Pericardium fibroblast (primary cell): ENCODE data around the gene TAAR2. TPM values are rescaled to one million over a fixed set of nuclear protein-coding genes. Genes with fewer than 3 reads are reported as not detected.

ENCODE experiments used
- total RNA-seq: library from RNA; depleted of rRNA; stranded (reverse); fragments of >200 nt; gene quantifications from 2 replicates; pipeline ENCODE4 v1.2.3, GENCODE V29; 2015

Gene TAAR2, protein sequence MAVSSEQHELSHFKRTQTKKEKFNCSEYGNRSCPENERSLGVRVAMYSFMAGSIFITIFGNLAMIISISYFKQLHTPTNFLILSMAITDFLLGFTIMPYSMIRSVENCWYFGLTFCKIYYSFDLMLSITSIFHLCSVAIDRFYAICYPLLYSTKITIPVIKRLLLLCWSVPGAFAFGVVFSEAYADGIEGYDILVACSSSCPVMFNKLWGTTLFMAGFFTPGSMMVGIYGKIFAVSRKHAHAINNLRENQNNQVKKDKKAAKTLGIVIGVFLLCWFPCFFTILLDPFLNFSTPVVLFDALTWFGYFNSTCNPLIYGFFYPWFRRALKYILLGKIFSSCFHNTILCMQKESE
- total RNA-seq, result not detected in 2 replicates

DNA sequence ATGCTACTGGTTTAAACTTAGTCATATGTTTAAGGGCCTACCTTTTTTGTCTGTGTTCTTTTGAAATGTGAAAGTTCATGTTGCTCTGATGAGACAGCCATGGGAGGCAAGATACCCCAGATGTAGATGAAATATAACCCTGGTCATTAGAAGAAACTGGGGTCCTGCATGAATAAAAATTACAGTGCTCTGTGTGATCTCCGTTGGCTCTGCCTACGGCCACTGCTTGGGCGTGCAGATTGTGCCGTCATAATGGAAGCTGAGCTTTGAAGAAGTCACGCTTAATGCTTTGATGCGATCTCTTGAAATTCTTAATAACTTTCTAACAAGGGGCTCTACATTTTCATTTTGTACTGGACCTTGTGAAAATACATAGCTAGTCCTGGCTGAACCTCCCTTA, at the start of gene TAAR2:
Gene TAAR2, minus strand, starts transcription at position 101 of the 400 bp plus-strand sequence. Its CDS starts 0 bp downstream, at position 101.

DNA sequence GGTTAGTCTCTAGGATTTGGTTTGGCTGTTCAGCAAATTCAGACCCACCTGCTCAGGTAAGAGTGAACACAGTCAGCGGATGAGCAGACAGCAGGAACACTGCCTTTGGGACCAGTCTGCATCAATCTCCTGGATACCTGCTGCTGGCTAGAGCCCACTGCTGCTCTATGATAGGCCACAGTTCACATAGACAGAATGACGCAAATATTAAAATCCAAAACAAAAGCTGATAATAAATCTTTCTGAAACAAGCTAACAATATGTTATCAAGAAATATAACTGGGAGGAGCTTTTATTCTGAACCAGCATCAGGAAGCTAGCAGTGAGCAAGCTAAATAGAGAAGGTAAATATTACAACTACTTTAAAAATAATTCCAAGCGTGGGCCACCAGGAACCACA, 35.0 kb upstream of the TAAR2 start, which contains the start of gene TAAR1:
Gene TAAR1, minus strand, starts transcription at position 101 of the 400 bp plus-strand sequence. CDS start 13,179 bp downstream, outside the sequence.

DNA sequence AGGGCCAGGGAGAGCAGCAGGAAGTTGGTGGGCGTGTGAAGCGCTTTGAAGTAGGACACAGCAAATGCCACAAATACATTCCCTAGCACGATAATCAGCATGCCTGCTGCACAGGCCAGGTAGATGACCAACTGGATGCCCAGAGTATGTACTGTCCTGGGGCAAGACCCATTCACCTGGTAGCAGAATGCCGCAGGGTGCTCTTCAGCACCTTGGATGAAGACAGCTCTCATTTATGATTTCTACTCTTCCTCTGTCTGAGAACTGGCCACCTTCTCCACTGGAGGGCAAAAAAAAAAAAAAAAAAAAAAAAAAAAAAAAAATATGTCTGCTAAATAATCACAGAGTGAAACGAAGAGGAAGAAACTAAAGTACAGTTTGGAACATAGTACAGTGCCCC, 34.6 kb downstream of the TAAR2 start, which contains the start of gene TAAR5:
Gene TAAR5, minus strand, starts transcription at position 288 of the 400 bp plus-strand sequence. Its CDS starts 55 bp downstream, at position 233.

DNA sequence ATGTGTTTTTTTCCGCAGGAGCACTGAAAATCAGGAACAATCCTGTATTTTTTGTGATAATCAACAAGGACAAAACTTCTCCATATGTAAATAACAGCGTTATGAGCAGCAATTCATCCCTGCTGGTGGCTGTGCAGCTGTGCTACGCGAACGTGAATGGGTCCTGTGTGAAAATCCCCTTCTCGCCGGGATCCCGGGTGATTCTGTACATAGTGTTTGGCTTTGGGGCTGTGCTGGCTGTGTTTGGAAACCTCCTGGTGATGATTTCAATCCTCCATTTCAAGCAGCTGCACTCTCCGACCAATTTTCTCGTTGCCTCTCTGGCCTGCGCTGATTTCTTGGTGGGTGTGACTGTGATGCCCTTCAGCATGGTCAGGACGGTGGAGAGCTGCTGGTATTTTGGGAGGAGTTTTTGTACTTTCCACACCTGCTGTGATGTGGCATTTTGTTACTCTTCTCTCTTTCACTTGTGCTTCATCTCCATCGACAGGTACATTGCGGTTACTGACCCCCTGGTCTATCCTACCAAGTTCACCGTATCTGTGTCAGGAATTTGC, 53.8 kb downstream of the TAAR2 start, which contains the start of gene TAAR6:
Gene TAAR6, plus strand, starts transcription at position 102 of the 557 bp plus-strand sequence. Its CDS starts 0 bp downstream, at position 102.

Other genes starting within 250 kb of the TAAR2 start
- 1.4 and 27.5 TPM in 2 replicates for gene MOXD1, start 222.8 kb downstream of the TAAR2 start, total RNA-seq
- 29.1 and 30.4 TPM in 2 replicates for gene STX7, start 111.2 kb downstream of the TAAR2 start, total RNA-seq
- not detected in 2 replicates for gene TAAR9, start 86.0 kb downstream of the TAAR2 start, total RNA-seq
- gene TAAR8, start 71.6 kb downstream of the TAAR2 start, total RNA-seq, result not detected in 2 replicates
- gene TAAR6, start 54.0 kb downstream of the TAAR2 start, total RNA-seq, result not detected in 2 replicates
- not detected in 2 replicates for gene TAAR5, start 34.5 kb downstream of the TAAR2 start, total RNA-seq
- gene TAAR1, start 34.9 kb upstream of the TAAR2 start, total RNA-seq, result not detected in 2 replicates
- gene VNN1, start 89.8 kb upstream of the TAAR2 start, total RNA-seq, result 0.70 TPM in 1 of 2 replicates, not detected in the other
- 0.12 TPM in 1 of 2 replicates, not detected in the other for gene VNN2, start 133.6 kb upstream of the TAAR2 start, total RNA-seq
- 3.7 and 5.6 TPM in 2 replicates for gene SLC18B1, start 174.4 kb upstream of the TAAR2 start, total RNA-seq
- gene RPS12, start 190.3 kb upstream of the TAAR2 start, total RNA-seq, result 3,510 and 4,405 TPM in 2 replicates